Tibial nerve (tissue), 3 donors: ENCODE results near the gene SRSF3.

ENCODE experiments used
- POLR2A ChIP-seq, 2 donors: fragments of 450-650 bp; IDR thresholded peaks; one replicate each; pipeline ENCODE4 v1.6.1; 2017; ENCODE audit warnings: antibody characterized with exemption in 2 of 2, mild to moderate bottlenecking in 2 of 2, moderate library complexity in 2 of 2
- TF ChIP-seq, protein P1 (sequence below), 5 experiments: fragments of 200-600 bp in 3 of 5; fragments of 450-650 bp in 2 of 5; sonication (generic) in 3 of 5; IDR thresholded peaks; one replicate each; pipeline ENCODE4 v1.5.1; 2016 to 2019; ENCODE audit warnings: antibody characterized with exemption in 5 of 5, mild to moderate bottlenecking in 3 of 5, moderate library complexity in 2 of 5

DNA sequence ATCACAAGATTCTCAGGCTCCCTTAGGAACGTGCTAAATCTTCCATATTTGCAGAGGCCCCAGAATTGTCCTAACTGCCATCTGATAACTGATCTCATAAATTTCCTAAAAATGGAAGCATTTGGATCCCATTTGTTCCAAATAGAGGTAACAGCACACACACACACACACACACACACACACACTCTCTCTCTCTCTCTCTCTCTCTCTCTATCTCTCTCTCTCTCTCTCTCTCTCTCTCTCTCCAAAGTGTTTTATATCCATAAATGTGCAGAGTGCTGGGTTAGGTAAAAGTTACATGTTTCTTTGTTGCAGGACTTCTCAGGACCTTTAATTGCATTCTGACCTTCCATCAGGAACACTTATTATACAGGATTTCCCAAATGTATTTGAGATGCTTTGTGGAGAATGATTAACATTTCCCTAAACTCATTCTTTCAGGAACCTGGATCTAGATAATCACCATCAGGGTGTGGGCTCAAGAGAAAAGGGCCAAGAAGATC lies 38.4 kb upstream of the SRSF3 start:
- no peak for TF ChIP-seq POLR2A (IDR thresholded peaks at IDR 0.05)
- TF ChIP-seq, protein P1, sequence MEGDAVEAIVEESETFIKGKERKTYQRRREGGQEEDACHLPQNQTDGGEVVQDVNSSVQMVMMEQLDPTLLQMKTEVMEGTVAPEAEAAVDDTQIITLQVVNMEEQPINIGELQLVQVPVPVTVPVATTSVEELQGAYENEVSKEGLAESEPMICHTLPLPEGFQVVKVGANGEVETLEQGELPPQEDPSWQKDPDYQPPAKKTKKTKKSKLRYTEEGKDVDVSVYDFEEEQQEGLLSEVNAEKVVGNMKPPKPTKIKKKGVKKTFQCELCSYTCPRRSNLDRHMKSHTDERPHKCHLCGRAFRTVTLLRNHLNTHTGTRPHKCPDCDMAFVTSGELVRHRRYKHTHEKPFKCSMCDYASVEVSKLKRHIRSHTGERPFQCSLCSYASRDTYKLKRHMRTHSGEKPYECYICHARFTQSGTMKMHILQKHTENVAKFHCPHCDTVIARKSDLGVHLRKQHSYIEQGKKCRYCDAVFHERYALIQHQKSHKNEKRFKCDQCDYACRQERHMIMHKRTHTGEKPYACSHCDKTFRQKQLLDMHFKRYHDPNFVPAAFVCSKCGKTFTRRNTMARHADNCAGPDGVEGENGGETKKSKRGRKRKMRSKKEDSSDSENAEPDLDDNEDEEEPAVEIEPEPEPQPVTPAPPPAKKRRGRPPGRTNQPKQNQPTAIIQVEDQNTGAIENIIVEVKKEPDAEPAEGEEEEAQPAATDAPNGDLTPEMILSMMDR (IDR thresholded peaks at IDR 0.05) = no peak
